ENCODE results near the gene INS.

DNA sequence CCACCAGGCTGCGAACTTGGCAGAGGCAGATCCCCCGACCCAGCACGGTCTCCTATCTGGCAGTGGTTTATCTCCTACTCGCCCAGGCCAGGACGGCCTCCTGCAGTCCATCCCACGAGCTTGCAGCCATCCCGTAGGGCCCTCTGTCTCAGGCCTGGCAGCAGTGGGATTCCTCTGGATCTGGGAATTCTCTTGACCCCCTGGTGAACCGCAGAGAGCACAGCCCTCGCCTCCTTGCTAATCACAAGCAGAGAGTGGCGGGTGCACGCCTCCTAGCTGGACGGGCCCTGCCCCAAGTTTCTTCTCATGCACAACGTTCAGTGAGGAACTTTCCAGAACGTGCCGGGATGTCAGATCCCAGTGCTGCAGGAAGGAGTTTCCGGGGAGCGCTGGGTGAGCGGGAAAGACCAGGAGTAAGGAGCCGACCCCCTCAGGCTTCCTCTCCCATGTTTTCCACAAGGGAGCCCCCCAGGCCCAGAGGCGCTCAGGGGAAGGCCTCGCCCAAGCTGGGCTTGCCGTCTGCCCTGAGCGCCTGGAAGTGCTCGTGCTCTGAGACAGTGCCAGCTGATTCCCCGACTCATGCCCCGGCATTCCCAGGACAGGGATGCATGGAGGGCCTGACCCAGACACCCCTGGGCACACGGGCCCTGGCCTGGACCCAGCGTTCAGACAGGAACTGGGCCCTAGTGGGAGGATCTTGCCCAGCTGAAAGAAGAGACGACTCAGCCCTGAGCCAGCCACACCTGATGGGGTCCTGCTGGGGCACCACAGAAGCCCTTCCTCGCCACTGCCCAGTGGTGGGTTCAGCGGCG, 46.4 kb downstream of the INS start:
- no peak for TF ChIP-seq POLR2A (IDR thresholded peaks at IDR 0.05)
- TF ChIP-seq, protein P1, sequence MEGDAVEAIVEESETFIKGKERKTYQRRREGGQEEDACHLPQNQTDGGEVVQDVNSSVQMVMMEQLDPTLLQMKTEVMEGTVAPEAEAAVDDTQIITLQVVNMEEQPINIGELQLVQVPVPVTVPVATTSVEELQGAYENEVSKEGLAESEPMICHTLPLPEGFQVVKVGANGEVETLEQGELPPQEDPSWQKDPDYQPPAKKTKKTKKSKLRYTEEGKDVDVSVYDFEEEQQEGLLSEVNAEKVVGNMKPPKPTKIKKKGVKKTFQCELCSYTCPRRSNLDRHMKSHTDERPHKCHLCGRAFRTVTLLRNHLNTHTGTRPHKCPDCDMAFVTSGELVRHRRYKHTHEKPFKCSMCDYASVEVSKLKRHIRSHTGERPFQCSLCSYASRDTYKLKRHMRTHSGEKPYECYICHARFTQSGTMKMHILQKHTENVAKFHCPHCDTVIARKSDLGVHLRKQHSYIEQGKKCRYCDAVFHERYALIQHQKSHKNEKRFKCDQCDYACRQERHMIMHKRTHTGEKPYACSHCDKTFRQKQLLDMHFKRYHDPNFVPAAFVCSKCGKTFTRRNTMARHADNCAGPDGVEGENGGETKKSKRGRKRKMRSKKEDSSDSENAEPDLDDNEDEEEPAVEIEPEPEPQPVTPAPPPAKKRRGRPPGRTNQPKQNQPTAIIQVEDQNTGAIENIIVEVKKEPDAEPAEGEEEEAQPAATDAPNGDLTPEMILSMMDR (IDR thresholded peaks at IDR 0.05): no peak
